Mesenchymal stem cell (in vitro differentiated cells and primary cell): ENCODE results near the gene ACTRT2.

Source experiments
- DNase-seq: peaks from one replicate; pipeline ENCODE4 v3.0.0-alpha.2; 2013
- H2AFZ ChIP-seq: one replicate; pipeline ENCODE4 v1.6.1; 2013; ENCODE audit warnings: low read depth, mild to moderate bottlenecking, control low read depth, inconsistent platforms, low read length, moderate library complexity
- H2AK5ac ChIP-seq: 2 replicates; pipeline ENCODE4 v1.6.1; 2013; ENCODE audit warnings: low read length, moderate library complexity, mild to moderate bottlenecking, inconsistent platforms; ENCODE audit not compliant: severe bottlenecking
- H2BK120ac ChIP-seq: one replicate; pipeline ENCODE4 v1.6.1; 2013; ENCODE audit warnings: low read depth, mild to moderate bottlenecking, inconsistent platforms, low read length, moderate library complexity
- H2BK12ac ChIP-seq, 2 experiments: one replicate each; pipeline ENCODE4 v1.6.1; 2013; ENCODE audit warnings: inconsistent platforms in 2 of 2, low read length in 2 of 2, mild to moderate bottlenecking in 2 of 2, moderate library complexity in 2 of 2, control low read depth in 1 of 2
- H2BK15ac ChIP-seq: one replicate; pipeline ENCODE4 v1.6.1; 2013; ENCODE audit warnings: mild to moderate bottlenecking, low read depth, inconsistent platforms; ENCODE audit not compliant: poor library complexity, severe bottlenecking
- H2BK5ac ChIP-seq: 2 replicates; pipeline ENCODE4 v1.6.1; 2013; ENCODE audit warnings: low read depth, mild to moderate bottlenecking, low read length, control low read depth, inconsistent platforms; ENCODE audit not compliant: poor library complexity, severe bottlenecking
- H3K14ac ChIP-seq, 2 experiments: one replicate each; pipeline ENCODE4 v1.6.1; 2013; ENCODE audit warnings: inconsistent platforms in 2 of 2, low read length in 2 of 2, control low read depth in 1 of 2, mild to moderate bottlenecking in 1 of 2, moderate library complexity in 1 of 2
- H3K18ac ChIP-seq, 2 experiments: one replicate each; pipeline ENCODE4 v1.6.1; 2013; ENCODE audit warnings: inconsistent platforms in 2 of 2, low read length in 2 of 2, control low read depth in 1 of 2, low read depth in 1 of 2, mild to moderate bottlenecking in 1 of 2
- H3K23ac ChIP-seq, 2 experiments: one replicate each; pipeline ENCODE4 v1.6.1; 2013; ENCODE audit warnings: inconsistent platforms in 2 of 2, low read length in 2 of 2, mild to moderate bottlenecking in 2 of 2, moderate library complexity in 2 of 2, control low read depth in 1 of 2
- H3K27ac ChIP-seq: 2 replicates; pipeline ENCODE4 v1.5.1; 2013; ENCODE audit warnings: mild to moderate bottlenecking, moderate library complexity, low read length, control low read depth, inconsistent platforms; ENCODE audit not compliant: poor library complexity, severe bottlenecking
- H3K27me3 ChIP-seq, 2 experiments: 2 replicates each; pipeline versions ENCODE4 v1.6.1 to v1.7.0; 2013; ENCODE audit warnings: low read length in 2 of 2, mild to moderate bottlenecking in 2 of 2, moderate library complexity in 2 of 2, control low read depth in 1 of 2, inconsistent platforms in 1 of 2; ENCODE audit not compliant: control insufficient read depth in 1 of 2, insufficient read depth in 1 of 2
- H3K36me3 ChIP-seq, 2 experiments: 2 replicates each; pipeline versions ENCODE4 v1.6.1 to v1.7.0; 2013; ENCODE audit warnings: low read length in 2 of 2, control low read depth in 1 of 2, inconsistent platforms in 1 of 2, low read depth in 1 of 2, mild to moderate bottlenecking in 1 of 2; ENCODE audit not compliant: insufficient read depth in 2 of 2, control insufficient read depth in 1 of 2
- H3K4ac ChIP-seq, 2 experiments: one replicate each; pipeline ENCODE4 v1.6.1; 2013; ENCODE audit warnings: inconsistent platforms in 2 of 2, low read length in 2 of 2, mild to moderate bottlenecking in 2 of 2, moderate library complexity in 2 of 2, control low read depth in 1 of 2, low read depth in 1 of 2
- H3K4me1 ChIP-seq: 2 replicates; pipeline ENCODE4 v1.6.1; 2013; ENCODE audit warnings: low read depth, low read length, control low read depth; ENCODE audit not compliant: control insufficient read depth, insufficient read depth
- H3K4me2 ChIP-seq: 2 replicates; pipeline ENCODE4 v1.6.1; 2013; ENCODE audit warnings: low read length, mild to moderate bottlenecking, inconsistent platforms; ENCODE audit not compliant: poor library complexity, severe bottlenecking
- H3K4me3 ChIP-seq, 2 experiments: 2 replicates each; pipeline versions ENCODE4 v1.5.1 to v1.7.0; 2013; ENCODE audit warnings: low read length in 2 of 2, mild to moderate bottlenecking in 2 of 2, control low read depth in 1 of 2, low read depth in 1 of 2; ENCODE audit not compliant: insufficient read depth in 1 of 2
- H3K79me1 ChIP-seq: replicated peaks from 2 replicates; pipeline ENCODE4 v1.6.1; 2013; ENCODE audit warnings: mild to moderate bottlenecking, control low read depth, low read length, inconsistent platforms; ENCODE audit not compliant: poor library complexity, severe bottlenecking
- H3K9ac ChIP-seq: 2 replicates; pipeline ENCODE4 v1.7.0; 2013; ENCODE audit warnings: mild to moderate bottlenecking, low read length, moderate library complexity
- H3K9me3 ChIP-seq: 2 replicates; pipeline ENCODE4 v1.7.0; 2013; ENCODE audit warnings: mild to moderate bottlenecking, low read length; ENCODE audit not compliant: control insufficient read depth
- H4K8ac ChIP-seq: one replicate; pipeline ENCODE4 v1.6.1; 2013; ENCODE audit warnings: inconsistent platforms, mild to moderate bottlenecking, low read length, moderate library complexity
- H4K91ac ChIP-seq: one replicate; pipeline ENCODE4 v1.6.1; 2013; ENCODE audit warnings: mild to moderate bottlenecking, low read length, inconsistent platforms
- WGBS: methylation state at CpG from one replicate; pipeline ENCODE4 v1.1.7; 2013; ENCODE audit warnings: mixed read lengths; 5-methylcytosine and 5-hydroxymethylcytosine counted together

The ACTRT2 gene

DNA sequence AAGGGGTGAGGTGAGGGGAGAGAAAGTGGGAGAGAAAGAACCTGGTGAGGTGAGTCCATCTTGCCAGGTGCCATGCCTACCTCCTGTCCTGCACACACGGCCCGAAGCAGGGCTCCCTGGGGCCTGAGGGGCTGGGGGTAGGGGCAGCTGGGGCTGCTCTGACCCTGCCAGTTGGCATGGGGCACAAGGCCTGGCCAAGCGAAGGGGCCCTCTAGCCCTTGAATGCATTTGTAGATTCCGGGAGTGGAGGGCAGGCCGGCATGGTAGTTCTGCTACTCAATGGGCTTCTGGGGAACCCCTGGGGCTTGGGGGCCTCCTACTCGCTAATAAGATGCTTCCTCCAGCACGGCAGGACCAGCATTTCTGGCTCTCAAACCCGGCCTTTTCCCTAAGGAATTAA is 44.1 kb downstream of the ACTRT2 start:
- Histone ChIP-seq H3K18ac (no peak overlapping the region), H3K36me3 (peaks cover 0 to 3% of the 10 kb centered on the region in 2 experiments), H2AK5ac (no peak overlapping the region), H3K4me3 (no peak overlapping the region), H4K91ac (no peak overlapping the region), H2BK15ac (no peak overlapping the region), H3K9me3 (no peaks in the 10 kb centered on the region), H3K4me2 (no peak overlapping the region), H3K14ac (no peak overlapping the region), H4K8ac (no peak overlapping the region), H3K9ac (no peak overlapping the region), H3K23ac (no peak overlapping the region), H2BK120ac (no peak overlapping the region), H3K27ac (no peak overlapping the region), H3K27me3 (peaks cover 70 to 77% of the 10 kb centered on the region in 2 experiments), H3K79me1 (no peaks in the 10 kb centered on the region), H3K4me1 (peaks cover 17% of the 10 kb centered on the region), H2BK5ac (no peak overlapping the region), H2AFZ (no peak overlapping the region), H2BK12ac (no peak overlapping the region), H3K4ac (no peak overlapping the region)
- no peak for DNase-seq
- 65% methylated on average over 8 of the region's 8 CpGs for whole genome bisulfite sequencing

DNA sequence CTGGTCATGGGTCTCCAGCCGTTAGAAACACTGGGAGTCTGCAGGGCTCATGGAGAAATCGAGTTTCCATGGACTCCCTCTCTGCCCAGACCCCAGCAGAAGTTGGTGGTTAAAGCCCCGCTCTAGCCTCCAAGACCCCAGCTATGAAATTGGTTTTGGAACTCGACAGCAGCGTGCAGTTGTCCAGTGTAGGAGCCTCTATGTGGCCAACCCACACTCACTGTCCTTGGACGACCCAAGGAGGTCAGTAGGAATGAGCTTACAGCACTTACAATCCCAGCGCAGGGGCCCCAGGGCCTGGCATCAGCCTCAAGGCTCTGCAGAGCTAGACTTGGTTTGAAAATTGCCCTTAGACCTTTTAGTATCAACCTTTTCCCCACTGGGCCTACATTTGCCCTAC is 44.5 kb downstream of the ACTRT2 start:
- no peaks in the 10 kb centered on the region for H3K9me3 ChIP-seq
- H2BK120ac ChIP-seq = no peak overlapping the region
- H3K18ac ChIP-seq = no peak overlapping the region
- no peak overlapping the region for H2BK15ac ChIP-seq
- H3K4me3 ChIP-seq = no peak overlapping the region
- no peak overlapping the region for H2BK12ac ChIP-seq
- no peak overlapping the region for H3K4ac ChIP-seq
- H3K14ac ChIP-seq = no peak overlapping the region
- H3K36me3 ChIP-seq = peaks cover 0 to 3% of the 10 kb centered on the region in 2 experiments
- H2AK5ac ChIP-seq = no peak overlapping the region
- peaks cover 19% of the 10 kb centered on the region for H3K4me1 ChIP-seq
- H4K91ac ChIP-seq = no peak overlapping the region
- no peak for DNase-seq
- H3K23ac ChIP-seq = no peak overlapping the region
- 61% methylated on average over 7 of the region's 7 CpGs for WGBS
- H3K27ac ChIP-seq = no peak overlapping the region
- H3K27me3 ChIP-seq = peaks cover 70 to 76% of the 10 kb centered on the region in 2 experiments
- no peak overlapping the region for H2AFZ ChIP-seq
- no peak overlapping the region for H2BK5ac ChIP-seq
- no peak overlapping the region for H3K4me2 ChIP-seq
- H4K8ac ChIP-seq = no peak overlapping the region
- no peaks in the 10 kb centered on the region for H3K79me1 ChIP-seq
- no peak overlapping the region for H3K9ac ChIP-seq

DNA sequence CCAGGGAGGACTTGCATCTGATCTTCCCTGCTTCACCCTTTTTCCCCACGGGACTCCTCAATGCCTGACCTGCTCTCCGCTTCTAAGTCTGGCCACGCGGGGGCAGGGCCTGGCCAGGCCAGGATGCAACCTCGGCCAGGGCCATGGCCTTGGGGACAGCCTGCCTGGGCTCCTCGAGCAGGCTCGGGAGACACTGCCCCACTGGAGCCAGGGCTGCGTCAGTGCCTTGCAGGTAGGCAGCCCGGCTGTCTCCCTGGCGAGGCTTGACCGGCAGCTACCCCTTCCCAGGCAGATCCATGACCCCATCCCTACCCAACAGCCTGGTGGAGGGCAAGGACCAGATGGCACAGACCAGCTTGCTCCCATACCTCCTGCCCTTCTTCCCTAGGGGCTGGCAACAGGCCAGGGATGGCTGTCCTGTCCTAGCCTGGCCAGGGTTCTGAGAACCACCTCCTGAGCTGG is 45.0 kb downstream of the ACTRT2 start:
- H3K18ac ChIP-seq = no peak overlapping the region
- no peak overlapping the region for H2AK5ac ChIP-seq
- no peak overlapping the region for H2BK120ac ChIP-seq
- no peak overlapping the region for H2AFZ ChIP-seq
- no peak overlapping the region for H3K4me3 ChIP-seq
- no peak overlapping the region for H3K9ac ChIP-seq
- H4K8ac ChIP-seq = no peak overlapping the region
- H3K36me3 ChIP-seq = peaks cover 0 to 3% of the 10 kb centered on the region in 2 experiments
- H3K4me1 ChIP-seq = peaks cover 19% of the 10 kb centered on the region
- H2BK5ac ChIP-seq = no peak overlapping the region
- no peaks in the 10 kb centered on the region for H3K9me3 ChIP-seq
- WGBS = 57% methylated on average over 11 of the region's 11 CpGs
- no peak overlapping the region for H3K14ac ChIP-seq
- no peak overlapping the region for H3K23ac ChIP-seq
- no peak overlapping the region for H3K4me2 ChIP-seq
- DNase-seq = peak; percentile 6
- H4K91ac ChIP-seq = no peak overlapping the region
- no peaks in the 10 kb centered on the region for H3K79me1 ChIP-seq
- no peak overlapping the region for H3K27ac ChIP-seq
- H3K27me3 ChIP-seq = peaks cover 71 to 75% of the 10 kb centered on the region in 2 experiments
- H3K4ac ChIP-seq = no peak overlapping the region
- H2BK12ac ChIP-seq = no peak overlapping the region
- H2BK15ac ChIP-seq = no peak overlapping the region

DNA sequence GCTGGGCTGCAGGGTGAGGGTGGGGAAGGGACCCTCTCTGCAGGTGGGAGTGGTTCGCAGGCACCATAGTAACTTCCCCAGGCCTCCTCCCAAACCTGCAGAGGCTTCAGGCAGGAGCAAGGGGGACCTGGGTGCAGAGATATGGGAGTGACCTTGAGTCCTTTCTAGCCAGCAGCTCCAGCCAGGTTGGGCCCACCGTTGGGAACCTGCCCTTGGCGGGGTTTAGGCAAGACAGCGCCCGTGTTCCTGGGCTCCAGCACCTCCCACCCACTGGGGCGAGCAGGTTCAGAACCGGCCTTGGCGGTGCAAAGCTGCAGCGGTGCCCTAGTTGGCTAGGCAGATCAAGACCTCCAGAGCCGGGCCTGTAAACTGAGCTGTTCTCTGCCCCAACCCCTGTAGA is 45.6 kb downstream of the ACTRT2 start:
- Histone ChIP-seq H3K36me3 (peaks cover 0 to 3% of the 10 kb centered on the region in 2 experiments), H3K14ac (no peak overlapping the region), H2AFZ (no peak overlapping the region), H4K8ac (no peak overlapping the region), H3K9me3 (no peaks in the 10 kb centered on the region), H2BK12ac (no peak overlapping the region), H3K27me3 (peaks cover 71 to 75% of the 10 kb centered on the region in 2 experiments), H2BK120ac (no peak overlapping the region), H4K91ac (no peak overlapping the region), H3K79me1 (no peaks in the 10 kb centered on the region), H3K27ac (no peak overlapping the region), H2BK5ac (no peak overlapping the region), H3K4me2 (no peak overlapping the region), H3K4me1 (peaks cover 19% of the 10 kb centered on the region), H2AK5ac (no peak overlapping the region), H3K23ac (no peak overlapping the region), H3K4ac (no peak overlapping the region), H2BK15ac (no peak overlapping the region), H3K18ac (no peak overlapping the region), H3K9ac (no peak overlapping the region), H3K4me3 (no peak overlapping the region)
- DNase-seq = no peak
- 62% methylated on average over 9 of the region's 10 CpGs for WGBS
